Prostate gland (tissue), 2 donors: Measurements from ENCODE around the gene CHCHD3.

ENCODE experiments used
- CTCF ChIP-seq, 4 experiments: fragments of 200-600 bp in 2 of 4; fragments of 450-650 bp in 2 of 4; sonication (generic) in 2 of 4; IDR thresholded peaks; 1 replicate in 3 of 4; 2 replicates in 1 of 4; pipeline ENCODE4 v1.5.1; 2016 to 2019; ENCODE audit warnings: antibody characterized with exemption in 4 of 4, mild to moderate bottlenecking in 2 of 4, moderate library complexity in 2 of 4
- POLR2A ChIP-seq: fragments of 450-650 bp; IDR thresholded peaks from one replicate; pipeline ENCODE4 v1.6.1; 2016; ENCODE audit warnings: antibody characterized with exemption, mild to moderate bottlenecking
- POLR2AphosphoS5 ChIP-seq: sonication (generic); formaldehyde crosslinking; IDR thresholded peaks from one replicate; pipeline ENCODE4 v1.6.1; 2017; ENCODE audit warnings: antibody characterized with exemption

GRCh38 chr7:133121175-133121844 is 39.4 kb upstream of the CHCHD3 start:
- TF ChIP-seq POLR2A (no peak), CTCF (IDR thresholded peaks at IDR 0.05) (no peak), POLR2AphosphoS5 (no peak)
